K562 (cell line): Measurements from ENCODE around the gene TUBD1. TPM values are rescaled to one million over a fixed set of nuclear protein-coding genes. Genes with fewer than 3 reads are reported as not detected.

Experiments
- MAZ ChIP-seq, 2 experiments: fragments of 450-650 bp in 1 of 2; sonication (generic) in 1 of 2; formaldehyde crosslinking; IDR thresholded peaks in 1 of 2; conservative IDR thresholded peaks in 1 of 2; 2 replicates each; pipeline versions ENCODE4 v1.4.0 to v1.5.0; 2020; ENCODE audit warnings: mild to moderate bottlenecking in 1 of 2, missing genetic modification reagents in 1 of 2
- NFYB ChIP-seq: IDR thresholded peaks from 2 replicates; pipeline ENCODE4 v1.6.1; 2011; ENCODE audit warnings: mild to moderate bottlenecking, moderate library complexity; ENCODE audit not compliant: insufficient read length; ENCODE audit errors: extremely low read depth
- PHF20 ChIP-seq: fragments of 450-650 bp; IDR thresholded peaks from 2 replicates; pipeline ENCODE4 v1.6.1; 2018; ENCODE audit not compliant: partially characterized antibody
- ZNF695 ChIP-seq: fragments of 450-650 bp; formaldehyde crosslinking; IDR thresholded peaks from 2 replicates; pipeline ENCODE4 v1.4.0; 2020; ENCODE audit warnings: mild to moderate bottlenecking, moderate library complexity
- polyA plus RNA-seq, 8 experiments: library from polyadenylated mRNA; depleted of rRNA in 4 of 8; stranded (reverse) in 5 of 8; unstranded in 3 of 8; fragments of >200 nt; fragmentation: Nextera tagmentation in 2 of 8; fragmentation: Illumina TruSeq in 1 of 8; extraction: Ambion mirVana in 2 of 8; extraction: Trizol in 1 of 8; gene quantifications; 2 replicates each; pipeline versions ENCODE4 v1.2.1 to v1.2.3, GENCODE V29; 2011 to 2014; ENCODE audit warnings: inconsistent platforms in 1 of 8, missing spikeins in 1 of 8
- total RNA-seq, 7 experiments: library from RNA; depleted of rRNA in 6 of 7; stranded (reverse); fragments of >200 nt in 6 of 7; fragmentation: Illumina TruSeq in 2 of 7; extraction: Trizol in 2 of 7; gene quantifications; 2 replicates each; pipeline versions ENCODE4 v1.2.1 to v1.2.3, GENCODE V29; 2011 to 2021; ENCODE audit warnings: low replicate concordance in 1 of 7
- TF ChIP-seq, protein P1 (sequence below): fragments of 250-450 bp; sonication (Bioruptor Pico); IDR thresholded peaks from 2 replicates; pipeline ENCODE4 v1.9.0; 2021; ENCODE audit warnings: mild to moderate bottlenecking, inconsistent platforms
- TF ChIP-seq, protein P2 (sequence below): sonication (generic); formaldehyde crosslinking; IDR thresholded peaks from 2 replicates; pipeline ENCODE4 v1.8.1; 2023; ENCODE audit warnings: mild to moderate bottlenecking, missing genetic modification reagents, moderate library complexity
- TF ChIP-seq, protein P3 (sequence below): fragments of 450-650 bp; formaldehyde crosslinking; IDR thresholded peaks from 2 replicates; pipeline ENCODE4 v1.4.0; 2020; ENCODE audit warnings: mild to moderate bottlenecking
- TF ChIP-seq, protein P4 (sequence below): fragments of 250-450 bp; sonication (Bioruptor Pico); IDR thresholded peaks from 2 replicates; pipeline ENCODE4 v1.5.0; 2020; ENCODE audit warnings: mild to moderate bottlenecking, borderline replicate concordance
- TF ChIP-seq, protein P5 (sequence below), 2 experiments: fragments of 450-650 bp in 1 of 2; sonication (generic) in 1 of 2; formaldehyde crosslinking in 1 of 2; IDR thresholded peaks; 2 replicates each; pipeline versions ENCODE4 v1.7.1 to v1.9.0; 2016 to 2022; ENCODE audit warnings: inconsistent platforms in 1 of 2, mild to moderate bottlenecking in 1 of 2, missing genetic modification reagents in 1 of 2

The TUBD1 gene
- total and polyA plus RNA-seq, 9 of the 15 experiments (the other 6 are each of a cell fraction or from before 2014, with no cell fraction given), result 10.8 to 35.3 (median 17.9) TPM

DNA sequence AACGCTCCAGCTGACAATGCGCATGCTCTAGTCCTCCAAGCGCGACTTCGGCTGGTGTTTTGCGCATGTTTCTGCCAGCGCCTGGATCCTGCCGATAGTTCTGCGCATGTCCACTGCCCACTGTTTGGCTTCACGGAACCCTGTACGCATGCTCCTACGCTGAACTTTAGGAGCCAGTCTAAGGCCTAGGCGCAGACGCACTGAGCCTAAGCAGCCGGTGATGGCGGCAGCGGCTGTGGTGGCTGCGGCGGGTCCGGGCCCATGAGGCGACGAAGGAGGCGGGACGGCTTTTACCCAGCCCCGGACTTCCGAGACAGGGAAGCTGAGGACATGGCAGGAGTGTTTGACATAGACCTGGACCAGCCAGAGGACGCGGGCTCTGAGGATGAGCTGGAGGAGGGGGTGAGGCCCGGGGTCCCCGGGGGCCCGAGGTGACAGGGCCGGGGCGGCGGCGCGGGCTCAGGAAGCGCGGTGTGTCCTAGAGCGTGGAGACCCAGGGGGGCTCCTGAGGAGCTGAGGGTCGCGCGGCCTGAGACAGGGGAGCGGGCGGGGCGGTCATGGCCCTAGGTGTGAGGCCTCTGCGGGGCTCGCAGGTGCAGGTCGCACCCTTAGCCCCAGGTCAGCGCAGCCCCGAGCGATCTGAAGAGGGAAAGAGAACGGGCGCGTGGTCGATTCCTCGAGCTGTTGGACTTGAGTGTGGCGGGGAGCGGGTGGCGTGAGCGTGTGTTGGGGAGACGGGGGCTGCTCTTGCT, at the start of gene TUBD1, which contains the start of gene RPS6KB1 (continued):
- TF ChIP-seq PHF20 (peak; percentile 80), ZNF695 (CRISPR knock-in tag) (no peak), MAZ (CRISPR knock-in tag; conservative IDR thresholded peaks at IDR 0.05 in 1 of 2, IDR thresholded peaks at IDR 0.05 in 1 of 2) (peak in 1 of 2 experiments; percentile 58; a peak in 2 of 4 replicates), NFYB (no peak)
- TF ChIP-seq, protein P1, sequence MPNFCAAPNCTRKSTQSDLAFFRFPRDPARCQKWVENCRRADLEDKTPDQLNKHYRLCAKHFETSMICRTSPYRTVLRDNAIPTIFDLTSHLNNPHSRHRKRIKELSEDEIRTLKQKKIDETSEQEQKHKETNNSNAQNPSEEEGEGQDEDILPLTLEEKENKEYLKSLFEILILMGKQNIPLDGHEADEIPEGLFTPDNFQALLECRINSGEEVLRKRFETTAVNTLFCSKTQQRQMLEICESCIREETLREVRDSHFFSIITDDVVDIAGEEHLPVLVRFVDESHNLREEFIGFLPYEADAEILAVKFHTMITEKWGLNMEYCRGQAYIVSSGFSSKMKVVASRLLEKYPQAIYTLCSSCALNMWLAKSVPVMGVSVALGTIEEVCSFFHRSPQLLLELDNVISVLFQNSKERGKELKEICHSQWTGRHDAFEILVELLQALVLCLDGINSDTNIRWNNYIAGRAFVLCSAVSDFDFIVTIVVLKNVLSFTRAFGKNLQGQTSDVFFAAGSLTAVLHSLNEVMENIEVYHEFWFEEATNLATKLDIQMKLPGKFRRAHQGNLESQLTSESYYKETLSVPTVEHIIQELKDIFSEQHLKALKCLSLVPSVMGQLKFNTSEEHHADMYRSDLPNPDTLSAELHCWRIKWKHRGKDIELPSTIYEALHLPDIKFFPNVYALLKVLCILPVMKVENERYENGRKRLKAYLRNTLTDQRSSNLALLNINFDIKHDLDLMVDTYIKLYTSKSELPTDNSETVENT, result peak; percentile 80
- TF ChIP-seq, protein P2, sequence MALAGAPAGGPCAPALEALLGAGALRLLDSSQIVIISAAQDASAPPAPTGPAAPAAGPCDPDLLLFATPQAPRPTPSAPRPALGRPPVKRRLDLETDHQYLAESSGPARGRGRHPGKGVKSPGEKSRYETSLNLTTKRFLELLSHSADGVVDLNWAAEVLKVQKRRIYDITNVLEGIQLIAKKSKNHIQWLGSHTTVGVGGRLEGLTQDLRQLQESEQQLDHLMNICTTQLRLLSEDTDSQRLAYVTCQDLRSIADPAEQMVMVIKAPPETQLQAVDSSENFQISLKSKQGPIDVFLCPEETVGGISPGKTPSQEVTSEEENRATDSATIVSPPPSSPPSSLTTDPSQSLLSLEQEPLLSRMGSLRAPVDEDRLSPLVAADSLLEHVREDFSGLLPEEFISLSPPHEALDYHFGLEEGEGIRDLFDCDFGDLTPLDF, result no peak
- TF ChIP-seq, protein P3, sequence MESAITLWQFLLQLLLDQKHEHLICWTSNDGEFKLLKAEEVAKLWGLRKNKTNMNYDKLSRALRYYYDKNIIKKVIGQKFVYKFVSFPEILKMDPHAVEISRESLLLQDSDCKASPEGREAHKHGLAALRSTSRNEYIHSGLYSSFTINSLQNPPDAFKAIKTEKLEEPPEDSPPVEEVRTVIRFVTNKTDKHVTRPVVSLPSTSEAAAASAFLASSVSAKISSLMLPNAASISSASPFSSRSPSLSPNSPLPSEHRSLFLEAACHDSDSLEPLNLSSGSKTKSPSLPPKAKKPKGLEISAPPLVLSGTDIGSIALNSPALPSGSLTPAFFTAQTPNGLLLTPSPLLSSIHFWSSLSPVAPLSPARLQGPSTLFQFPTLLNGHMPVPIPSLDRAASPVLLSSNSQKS (CRISPR knock-in tag), result no peak
- TF ChIP-seq, protein P4, sequence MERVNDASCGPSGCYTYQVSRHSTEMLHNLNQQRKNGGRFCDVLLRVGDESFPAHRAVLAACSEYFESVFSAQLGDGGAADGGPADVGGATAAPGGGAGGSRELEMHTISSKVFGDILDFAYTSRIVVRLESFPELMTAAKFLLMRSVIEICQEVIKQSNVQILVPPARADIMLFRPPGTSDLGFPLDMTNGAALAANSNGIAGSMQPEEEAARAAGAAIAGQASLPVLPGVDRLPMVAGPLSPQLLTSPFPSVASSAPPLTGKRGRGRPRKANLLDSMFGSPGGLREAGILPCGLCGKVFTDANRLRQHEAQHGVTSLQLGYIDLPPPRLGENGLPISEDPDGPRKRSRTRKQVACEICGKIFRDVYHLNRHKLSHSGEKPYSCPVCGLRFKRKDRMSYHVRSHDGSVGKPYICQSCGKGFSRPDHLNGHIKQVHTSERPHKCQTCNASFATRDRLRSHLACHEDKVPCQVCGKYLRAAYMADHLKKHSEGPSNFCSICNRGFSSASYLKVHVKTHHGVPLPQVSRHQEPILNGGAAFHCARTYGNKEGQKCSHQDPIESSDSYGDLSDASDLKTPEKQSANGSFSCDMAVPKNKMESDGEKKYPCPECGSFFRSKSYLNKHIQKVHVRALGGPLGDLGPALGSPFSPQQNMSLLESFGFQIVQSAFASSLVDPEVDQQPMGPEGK (CRISPR knock-in tag), result no peak
- TF ChIP-seq, protein P5, sequence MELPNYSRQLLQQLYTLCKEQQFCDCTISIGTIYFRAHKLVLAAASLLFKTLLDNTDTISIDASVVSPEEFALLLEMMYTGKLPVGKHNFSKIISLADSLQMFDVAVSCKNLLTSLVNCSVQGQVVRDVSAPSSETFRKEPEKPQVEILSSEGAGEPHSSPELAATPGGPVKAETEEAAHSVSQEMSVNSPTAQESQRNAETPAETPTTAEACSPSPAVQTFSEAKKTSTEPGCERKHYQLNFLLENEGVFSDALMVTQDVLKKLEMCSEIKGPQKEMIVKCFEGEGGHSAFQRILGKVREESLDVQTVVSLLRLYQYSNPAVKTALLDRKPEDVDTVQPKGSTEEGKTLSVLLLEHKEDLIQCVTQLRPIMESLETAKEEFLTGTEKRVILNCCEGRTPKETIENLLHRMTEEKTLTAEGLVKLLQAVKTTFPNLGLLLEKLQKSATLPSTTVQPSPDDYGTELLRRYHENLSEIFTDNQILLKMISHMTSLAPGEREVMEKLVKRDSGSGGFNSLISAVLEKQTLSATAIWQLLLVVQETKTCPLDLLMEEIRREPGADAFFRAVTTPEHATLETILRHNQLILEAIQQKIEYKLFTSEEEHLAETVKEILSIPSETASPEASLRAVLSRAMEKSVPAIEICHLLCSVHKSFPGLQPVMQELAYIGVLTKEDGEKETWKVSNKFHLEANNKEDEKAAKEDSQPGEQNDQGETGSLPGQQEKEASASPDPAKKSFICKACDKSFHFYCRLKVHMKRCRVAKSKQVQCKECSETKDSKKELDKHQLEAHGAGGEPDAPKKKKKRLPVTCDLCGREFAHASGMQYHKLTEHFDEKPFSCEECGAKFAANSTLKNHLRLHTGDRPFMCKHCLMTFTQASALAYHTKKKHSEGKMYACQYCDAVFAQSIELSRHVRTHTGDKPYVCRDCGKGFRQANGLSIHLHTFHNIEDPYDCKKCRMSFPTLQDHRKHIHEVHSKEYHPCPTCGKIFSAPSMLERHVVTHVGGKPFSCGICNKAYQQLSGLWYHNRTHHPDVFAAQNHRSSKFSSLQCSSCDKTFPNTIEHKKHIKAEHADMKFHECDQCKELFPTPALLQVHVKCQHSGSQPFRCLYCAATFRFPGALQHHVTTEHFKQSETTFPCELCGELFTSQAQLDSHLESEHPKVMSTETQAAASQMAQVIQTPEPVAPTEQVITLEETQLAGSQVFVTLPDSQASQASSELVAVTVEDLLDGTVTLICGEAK (IDR thresholded peaks at IDR 0.05), result no peak
- TF ChIP-seq, protein P5 (CRISPR knock-in tag; IDR thresholded peaks at IDR 0.05), result no peak
